DOHH2 (cell line): ENCODE results near the gene KLHDC8B.

Experiments
- H3F3A ChIP-seq: fragments of 200-600 bp; sonication (generic), shearing (Covaris generic); 2 replicates; pipeline ENCODE4 v1.6.0; 2016; ENCODE audit warnings: antibody characterized with exemption, mild to moderate bottlenecking; ENCODE audit not compliant: control insufficient read depth, insufficient read depth
- H3K27ac ChIP-seq: fragments of 200-600 bp; sonication (generic); 2 replicates; pipeline ENCODE4 v1.5.1; 2014; ENCODE audit warnings: low read depth, mild to moderate bottlenecking, low read length, moderate library complexity
- H3K27me3 ChIP-seq: fragments of 200-600 bp; sonication (generic); 2 replicates; pipeline ENCODE4 v1.6.1; 2014; ENCODE audit warnings: mild to moderate bottlenecking, low read length, mixed read lengths; ENCODE audit not compliant: control insufficient read depth
- H3K36me3 ChIP-seq: fragments of 200-600 bp; sonication (generic); 2 replicates; pipeline ENCODE4 v1.6.1; 2014; ENCODE audit warnings: mild to moderate bottlenecking, low read length, moderate library complexity, mixed read lengths; ENCODE audit not compliant: control insufficient read depth
- H3K4me1 ChIP-seq: fragments of 200-600 bp; sonication (generic); 2 replicates; pipeline ENCODE4 v1.6.1; 2014; ENCODE audit warnings: mild to moderate bottlenecking, low read length, mixed read lengths; ENCODE audit not compliant: control insufficient read depth
- H3K4me2 ChIP-seq: fragments of 200-600 bp; sonication (generic); 2 replicates; pipeline ENCODE4 v1.6.0; 2014; ENCODE audit warnings: mild to moderate bottlenecking, low read length, moderate library complexity
- H3K4me3 ChIP-seq: fragments of 200-600 bp; sonication (generic); 2 replicates; pipeline ENCODE4 v1.5.1; 2014; ENCODE audit warnings: mild to moderate bottlenecking, low read length, mixed read lengths
- H3K79me2 ChIP-seq: fragments of 200-600 bp; sonication (generic); 2 replicates; pipeline ENCODE4 v1.6.1; 2014; ENCODE audit warnings: mild to moderate bottlenecking, low read length, mixed read lengths; ENCODE audit not compliant: control insufficient read depth
- H3K9me2 ChIP-seq: fragments of 200-600 bp; sonication (generic); replicated peaks from 2 replicates; pipeline ENCODE4 v1.6.1; 2014; ENCODE audit warnings: mild to moderate bottlenecking, low read length, mixed read lengths; ENCODE audit not compliant: control insufficient read depth
- H3K9me3 ChIP-seq: fragments of 200-600 bp; sonication (generic); 2 replicates; pipeline ENCODE4 v1.6.1; 2014; ENCODE audit warnings: antibody characterized with exemption, low read length, mixed read lengths; ENCODE audit not compliant: control insufficient read depth, insufficient read depth
- H4K20me1 ChIP-seq: fragments of 200-600 bp; sonication (generic); 2 replicates; pipeline ENCODE4 v1.6.0; 2014; ENCODE audit warnings: low read depth, mild to moderate bottlenecking, antibody characterized with exemption, low read length, moderate library complexity; ENCODE audit not compliant: control insufficient read depth, insufficient read depth
- EZH2phosphoT487 ChIP-seq: fragments of 200-600 bp; sonication (generic); IDR thresholded peaks from 2 replicates; pipeline ENCODE4 v1.6.1; 2017; ENCODE audit warnings: borderline replicate concordance, mild to moderate bottlenecking, antibody characterized with exemption, low read length, moderate library complexity, mixed read lengths
- TF ChIP-seq, protein P1 (sequence below): fragments of 200-600 bp; sonication (generic); IDR thresholded peaks from one replicate; pipeline ENCODE4 v1.5.1; 2014; ENCODE audit warnings: antibody characterized with exemption, mild to moderate bottlenecking, low read depth, low read length; ENCODE audit not compliant: poor library complexity, severe bottlenecking

KLHDC8B gene

DNA sequence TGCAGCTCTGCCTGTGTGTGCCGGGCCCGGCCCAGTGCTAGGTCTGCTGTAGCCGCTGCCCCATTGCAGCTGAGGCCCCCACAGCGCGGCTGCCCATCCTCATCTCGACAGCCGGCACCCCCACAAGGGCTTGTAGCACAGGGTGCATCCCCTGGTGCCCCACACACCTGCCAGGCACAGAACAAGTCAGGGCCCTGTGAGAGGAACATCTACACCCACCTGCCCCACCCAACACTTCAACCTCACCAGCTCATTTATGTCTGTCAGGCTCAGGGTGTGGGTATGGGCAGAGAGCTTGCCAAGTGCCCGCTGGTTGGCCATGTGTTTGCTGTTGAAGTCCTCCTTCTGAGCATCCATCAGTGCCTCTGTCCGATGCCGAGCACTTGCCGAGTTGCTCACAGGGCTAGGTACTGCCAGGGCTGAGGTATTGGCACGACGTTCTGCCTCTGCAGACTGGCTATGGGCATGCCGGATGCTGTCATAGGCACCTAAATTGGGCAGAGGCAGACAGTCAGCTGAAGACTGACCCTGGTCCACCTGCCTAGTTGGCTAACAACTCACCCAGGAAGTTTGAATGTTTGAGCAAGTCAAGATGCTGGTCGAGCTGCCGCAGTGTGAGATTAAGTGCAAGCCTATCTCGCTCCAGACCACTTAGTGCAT is 48.4 kb upstream of the KLHDC8B start:
- H3K36me3 ChIP-seq, result peaks cover 19% of the 10 kb centered on the region
- TF ChIP-seq, protein P1, sequence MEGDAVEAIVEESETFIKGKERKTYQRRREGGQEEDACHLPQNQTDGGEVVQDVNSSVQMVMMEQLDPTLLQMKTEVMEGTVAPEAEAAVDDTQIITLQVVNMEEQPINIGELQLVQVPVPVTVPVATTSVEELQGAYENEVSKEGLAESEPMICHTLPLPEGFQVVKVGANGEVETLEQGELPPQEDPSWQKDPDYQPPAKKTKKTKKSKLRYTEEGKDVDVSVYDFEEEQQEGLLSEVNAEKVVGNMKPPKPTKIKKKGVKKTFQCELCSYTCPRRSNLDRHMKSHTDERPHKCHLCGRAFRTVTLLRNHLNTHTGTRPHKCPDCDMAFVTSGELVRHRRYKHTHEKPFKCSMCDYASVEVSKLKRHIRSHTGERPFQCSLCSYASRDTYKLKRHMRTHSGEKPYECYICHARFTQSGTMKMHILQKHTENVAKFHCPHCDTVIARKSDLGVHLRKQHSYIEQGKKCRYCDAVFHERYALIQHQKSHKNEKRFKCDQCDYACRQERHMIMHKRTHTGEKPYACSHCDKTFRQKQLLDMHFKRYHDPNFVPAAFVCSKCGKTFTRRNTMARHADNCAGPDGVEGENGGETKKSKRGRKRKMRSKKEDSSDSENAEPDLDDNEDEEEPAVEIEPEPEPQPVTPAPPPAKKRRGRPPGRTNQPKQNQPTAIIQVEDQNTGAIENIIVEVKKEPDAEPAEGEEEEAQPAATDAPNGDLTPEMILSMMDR, result no peak
- no peak for TF ChIP-seq EZH2phosphoT487

DNA sequence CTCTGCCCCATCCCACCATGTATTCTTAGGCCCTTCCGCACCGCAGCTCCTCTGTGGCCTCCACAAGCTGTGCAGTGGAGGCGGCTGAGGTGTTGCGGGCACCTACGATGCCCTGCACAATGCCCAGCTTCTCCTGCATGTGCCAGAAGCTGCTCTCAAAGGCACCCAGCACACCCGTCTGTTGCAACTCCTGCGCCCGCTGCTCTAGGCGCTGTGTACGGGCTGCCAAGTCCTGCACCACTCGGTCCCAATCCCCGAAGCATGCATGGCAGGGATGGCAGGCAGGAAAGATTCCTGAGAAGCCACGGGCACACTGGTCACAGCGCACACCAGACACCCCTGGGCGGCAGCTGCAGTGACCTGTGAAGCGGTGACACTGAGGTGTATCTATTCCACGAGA is 47.7 kb upstream of the KLHDC8B start:
- Histone ChIP-seq H3K27ac (no peak overlapping the region), H3K4me2 (no peak overlapping the region), H3K9me2 (no peaks in the 10 kb centered on the region), H3K36me3 (peaks cover 13% of the 10 kb centered on the region), H3K27me3 (no peaks in the 10 kb centered on the region), H3K79me2 (peaks cover 19% of the 10 kb centered on the region), H3K4me1 (peaks cover 19% of the 10 kb centered on the region), H3F3A (peaks cover 9% of the 10 kb centered on the region), H4K20me1 (no peaks in the 10 kb centered on the region), H3K9me3 (no peaks in the 10 kb centered on the region), H3K4me3 (no peak overlapping the region)
- TF ChIP-seq, protein P1, result no peak
- TF ChIP-seq EZH2phosphoT487, result no peak

More for the DNA sequence above, 48.4 kb upstream of the KLHDC8B start:
- Histone ChIP-seq H4K20me1 (no peaks in the 10 kb centered on the region), H3F3A (peaks cover 9% of the 10 kb centered on the region), H3K9me3 (no peaks in the 10 kb centered on the region), H3K4me1 (peaks cover 18% of the 10 kb centered on the region), H3K9me2 (no peaks in the 10 kb centered on the region), H3K4me2 (no peak overlapping the region), H3K79me2 (peaks cover 19% of the 10 kb centered on the region), H3K4me3 (no peak overlapping the region), H3K27ac (no peak overlapping the region), H3K27me3 (no peaks in the 10 kb centered on the region)

DNA sequence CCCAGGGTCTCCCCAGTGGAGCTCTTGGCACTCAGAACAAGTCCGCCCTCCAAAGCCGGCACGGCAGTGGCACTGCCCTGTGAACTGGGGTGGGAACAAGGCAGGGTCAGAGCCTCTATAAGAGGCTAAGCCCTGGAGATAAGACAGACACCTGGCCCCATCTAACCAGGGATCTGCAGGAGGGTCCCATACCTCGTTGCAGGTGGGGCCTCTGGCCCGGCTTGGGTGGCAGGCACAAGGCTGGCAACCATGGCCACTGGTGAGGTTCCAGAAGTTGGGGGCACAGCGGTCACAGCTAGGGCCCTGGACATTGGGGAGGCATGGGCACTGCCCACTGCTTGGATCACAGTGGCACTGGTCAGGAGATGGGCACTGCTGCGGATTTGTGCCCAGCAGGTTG is 47.2 kb upstream of the KLHDC8B start:
- H3K36me3 ChIP-seq, result peaks cover 8% of the 10 kb centered on the region
- TF ChIP-seq, protein P1, result no peak
- TF ChIP-seq EZH2phosphoT487, result no peak
- no peaks in the 10 kb centered on the region for H4K20me1 ChIP-seq
- no peaks in the 10 kb centered on the region for H3K9me3 ChIP-seq
- H3K27ac ChIP-seq, result no peak overlapping the region
- no peak overlapping the region for H3K4me3 ChIP-seq
- peaks cover 13% of the 10 kb centered on the region for H3K79me2 ChIP-seq
- H3K9me2 ChIP-seq, result no peaks in the 10 kb centered on the region
- peaks cover 9% of the 10 kb centered on the region for H3F3A ChIP-seq
- H3K4me2 ChIP-seq, result no peak overlapping the region
- peaks cover 21% of the 10 kb centered on the region for H3K4me1 ChIP-seq
- no peaks in the 10 kb centered on the region for H3K27me3 ChIP-seq
